HepG2 (cell line): ENCODE results near the gene TECPR1. TPM values are rescaled to one million over a fixed set of nuclear protein-coding genes. Genes with fewer than 3 reads are reported as not detected.
A peak's percentile ranks its signal among the peaks of the same experiment; 100 is the strongest.

ENCODE experiments used
- AHR ChIP-seq: IDR thresholded peaks from 2 replicates; pipeline ENCODE4 v1.6.1; 2018; ENCODE audit warnings: missing genetic modification reagents, missing compliant biosample characterization
- FOXA1 ChIP-seq, 2 experiments: fragments of 450-650 bp in 1 of 2; sonication (generic) in 1 of 2; formaldehyde crosslinking in 1 of 2; IDR thresholded peaks; 2 replicates each; pipeline versions ENCODE4 v1.4.0 to v1.6.1; 2016 to 2020; ENCODE audit warnings: missing genetic modification reagents in 1 of 2
- IRX3 ChIP-seq: sonication (generic); formaldehyde crosslinking; IDR thresholded peaks from 2 replicates; pipeline ENCODE4 v1.8.1; 2023; ENCODE audit warnings: mild to moderate bottlenecking, low read depth, missing genetic modification reagents, borderline replicate concordance
- ISL2 ChIP-seq: sonication (generic); formaldehyde crosslinking; IDR thresholded peaks from 2 replicates; pipeline ENCODE4 v1.5.0; 2020; ENCODE audit warnings: missing genetic modification reagents
- MAFG ChIP-seq: sonication (generic); formaldehyde crosslinking; IDR thresholded peaks from 2 replicates; pipeline ENCODE4 v1.5.1; 2020; ENCODE audit warnings: mild to moderate bottlenecking, missing genetic modification reagents
- MIER2 ChIP-seq: IDR thresholded peaks from 2 replicates; pipeline ENCODE4 v1.6.1; 2016; ENCODE audit warnings: missing biosample characterization, missing genetic modification reagents
- PITX1 ChIP-seq: sonication (generic); formaldehyde crosslinking; IDR thresholded peaks from 2 replicates; pipeline ENCODE4 v1.5.1; 2020; ENCODE audit warnings: mild to moderate bottlenecking, missing genetic modification reagents
- SETDB1 ChIP-seq: sonication (generic); formaldehyde crosslinking; IDR thresholded peaks from 2 replicates; pipeline ENCODE4 v1.5.1; 2020; ENCODE audit warnings: missing genetic modification reagents, mild to moderate bottlenecking, borderline replicate concordance
- SRY ChIP-seq: sonication (generic); formaldehyde crosslinking; IDR thresholded peaks from 2 replicates; pipeline ENCODE4 v1.8.0; 2022; ENCODE audit warnings: mild to moderate bottlenecking, missing genetic modification reagents
- TAF1 ChIP-seq: sonication (generic); formaldehyde crosslinking; IDR thresholded peaks from 2 replicates; pipeline ENCODE4 v1.4.0; 2020; ENCODE audit warnings: missing genetic modification reagents
- TBX2 ChIP-seq: sonication (generic); formaldehyde crosslinking; IDR thresholded peaks from 2 replicates; pipeline ENCODE4 v1.5.0; 2020; ENCODE audit warnings: missing genetic modification reagents, mild to moderate bottlenecking, borderline replicate concordance
- TCF7L2 ChIP-seq: IDR thresholded peaks from 2 replicates; pipeline ENCODE4 v1.6.1; 2011; ENCODE audit warnings: mild to moderate bottlenecking, low read depth, low read length, moderate library complexity
- XBP1 ChIP-seq: sonication (generic); formaldehyde crosslinking; IDR thresholded peaks from 2 replicates; pipeline ENCODE4 v1.5.0; 2020; ENCODE audit warnings: missing genetic modification reagents
- ZFP82 ChIP-seq: sonication (generic); formaldehyde crosslinking; IDR thresholded peaks from 2 replicates; pipeline ENCODE4 v1.5.1; 2020; ENCODE audit warnings: mild to moderate bottlenecking, missing genetic modification reagents, borderline replicate concordance
- ZIK1 ChIP-seq: sonication (generic); formaldehyde crosslinking; IDR thresholded peaks from 2 replicates; pipeline ENCODE4 v1.5.0; 2020; ENCODE audit warnings: mild to moderate bottlenecking, low read depth, missing genetic modification reagents, borderline replicate concordance
- ZNF335 ChIP-seq: sonication (generic); formaldehyde crosslinking; IDR thresholded peaks from 2 replicates; pipeline ENCODE4 v1.4.0; 2020; ENCODE audit warnings: missing genetic modification reagents
- ZNF496 ChIP-seq: sonication (generic); formaldehyde crosslinking; IDR thresholded peaks from 2 replicates; pipeline ENCODE4 v1.8.1; 2023; ENCODE audit warnings: mild to moderate bottlenecking, moderate library complexity, missing genetic modification reagents; ENCODE audit not compliant: insufficient replicate concordance
- ZNF557 ChIP-seq: sonication (generic); formaldehyde crosslinking; IDR thresholded peaks from 2 replicates; pipeline ENCODE4 v1.4.0; 2020; ENCODE audit warnings: missing genetic modification reagents
- ZNF672 ChIP-seq: sonication (generic); formaldehyde crosslinking; IDR thresholded peaks from 2 replicates; pipeline ENCODE4 v1.8.1; 2022; ENCODE audit warnings: missing genetic modification reagents
- polyA plus RNA-seq, 8 experiments: library from polyadenylated mRNA; depleted of rRNA in 3 of 8; stranded (reverse) in 7 of 8; unstranded in 1 of 8; fragments of >200 nt; fragmentation: Illumina TruSeq in 4 of 8; extraction: Trizol in 4 of 8; gene quantifications; 2 replicates each; pipeline versions ENCODE4 v1.2.1 to v1.2.3, GENCODE V29; 2011 to 2016; ENCODE audit warnings: low read depth in 4 of 8, missing spikeins in 1 of 8, mixed read lengths in 1 of 8; ENCODE audit not compliant: insufficient read depth in 1 of 8
- total RNA-seq, 5 experiments: library from RNA; depleted of rRNA; stranded (reverse); fragments of >200 nt; fragmentation: Illumina TruSeq; extraction: Trizol; gene quantifications; 2 replicates each; pipeline ENCODE4 v1.2.3, GENCODE V29; 2016; ENCODE audit warnings: low read depth in 1 of 5
- TF ChIP-seq, protein P1 (sequence below): sonication (generic); formaldehyde crosslinking; IDR thresholded peaks from 2 replicates; pipeline ENCODE4 v1.4.0; 2020; ENCODE audit warnings: missing genetic modification reagents, mild to moderate bottlenecking, borderline replicate concordance
- TF ChIP-seq, protein P2 (sequence below): sonication (generic); formaldehyde crosslinking; IDR thresholded peaks from 2 replicates; pipeline ENCODE4 v1.5.0; 2020; ENCODE audit warnings: mild to moderate bottlenecking, missing genetic modification reagents, borderline replicate concordance
- TF ChIP-seq, protein P3 (sequence below): IDR thresholded peaks from 2 replicates; pipeline ENCODE4 v1.6.1; 2016; ENCODE audit warnings: control low read depth

TECPR1 gene
- total and polyA plus RNA-seq, 2 of the 13 experiments (the other 11 are each of a cell fraction or from before 2014, with no cell fraction given), result 2.3 to 6.3 TPM

DNA sequence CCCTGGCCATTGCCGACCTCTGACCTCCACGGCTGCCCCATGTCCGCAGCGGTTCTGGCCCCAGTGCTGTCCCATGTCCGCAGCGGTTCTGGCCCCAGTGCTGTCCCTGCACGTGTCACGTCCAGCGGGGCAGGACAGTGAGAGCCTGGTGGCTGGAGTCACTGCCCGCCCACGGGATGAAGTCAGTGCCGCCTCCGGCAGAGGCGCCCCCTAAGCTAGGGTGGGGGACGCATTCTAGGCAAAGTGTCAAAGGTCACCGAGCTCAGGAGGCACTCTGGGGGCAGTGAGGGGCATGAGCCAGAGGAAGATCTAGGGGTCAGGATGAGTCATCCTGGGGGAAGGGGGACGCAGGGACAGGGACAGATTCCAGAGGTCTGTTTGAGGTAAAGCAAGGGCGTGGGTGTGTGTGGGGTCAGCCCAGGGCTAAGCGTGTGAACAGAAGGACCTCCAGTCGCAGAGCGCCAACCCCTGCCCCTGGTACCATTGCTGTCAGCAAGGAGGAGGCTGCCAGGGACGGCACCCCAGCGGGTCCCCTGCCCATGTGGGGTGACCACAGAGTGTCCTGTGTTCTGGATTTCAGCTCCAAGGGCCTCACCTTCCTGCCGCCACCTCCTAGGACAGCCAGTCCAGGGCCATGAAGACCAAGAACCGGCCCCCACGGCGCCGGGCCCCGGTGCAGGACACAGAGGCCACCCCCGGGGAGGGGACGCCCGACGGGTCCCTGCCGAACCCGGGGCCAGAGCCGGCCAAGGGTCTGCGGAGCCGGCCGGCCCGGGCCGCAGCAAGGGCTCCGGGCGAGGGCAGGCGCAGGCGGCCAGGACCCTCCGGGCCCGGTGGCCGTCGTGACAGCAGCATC, 40.1 kb downstream of the TECPR1 start (continued):
- TF ChIP-seq TBX2 (CRISPR knock-in tag) (peak; percentile 39; the same call in 1 of the 2 replicates), MAFG (no peak), ZNF335 (CRISPR knock-in tag) (no peak), ZFP82 (CRISPR knock-in tag) (peak; percentile 78; the same call in 1 of the 2 replicates), SETDB1 (CRISPR knock-in tag) (no peak), XBP1 (CRISPR knock-in tag) (no peak), TAF1 (no peak; the same call in 1 of the 2 replicates), SRY (CRISPR knock-in tag) (peak; percentile 81), MIER2 (no peak), PITX1 (CRISPR knock-in tag) (peak; percentile 85; the same call in 1 of the 2 replicates), ZNF496 (CRISPR knock-in tag) (no peak), ZNF557 (CRISPR knock-in tag) (no peak), ZNF672 (no peak), IRX3 (no peak), FOXA1 (IDR thresholded peaks at IDR 0.05) (no peak), FOXA1 (CRISPR knock-in tag; IDR thresholded peaks at IDR 0.05) (no peak), TCF7L2 (no peak), ZIK1 (CRISPR knock-in tag) (no peak), AHR (no peak), ISL2 (CRISPR knock-in tag) (0 out of 2 replicates have a peak, but pooled peaks have one; percentile 8)
- TF ChIP-seq, protein P1, sequence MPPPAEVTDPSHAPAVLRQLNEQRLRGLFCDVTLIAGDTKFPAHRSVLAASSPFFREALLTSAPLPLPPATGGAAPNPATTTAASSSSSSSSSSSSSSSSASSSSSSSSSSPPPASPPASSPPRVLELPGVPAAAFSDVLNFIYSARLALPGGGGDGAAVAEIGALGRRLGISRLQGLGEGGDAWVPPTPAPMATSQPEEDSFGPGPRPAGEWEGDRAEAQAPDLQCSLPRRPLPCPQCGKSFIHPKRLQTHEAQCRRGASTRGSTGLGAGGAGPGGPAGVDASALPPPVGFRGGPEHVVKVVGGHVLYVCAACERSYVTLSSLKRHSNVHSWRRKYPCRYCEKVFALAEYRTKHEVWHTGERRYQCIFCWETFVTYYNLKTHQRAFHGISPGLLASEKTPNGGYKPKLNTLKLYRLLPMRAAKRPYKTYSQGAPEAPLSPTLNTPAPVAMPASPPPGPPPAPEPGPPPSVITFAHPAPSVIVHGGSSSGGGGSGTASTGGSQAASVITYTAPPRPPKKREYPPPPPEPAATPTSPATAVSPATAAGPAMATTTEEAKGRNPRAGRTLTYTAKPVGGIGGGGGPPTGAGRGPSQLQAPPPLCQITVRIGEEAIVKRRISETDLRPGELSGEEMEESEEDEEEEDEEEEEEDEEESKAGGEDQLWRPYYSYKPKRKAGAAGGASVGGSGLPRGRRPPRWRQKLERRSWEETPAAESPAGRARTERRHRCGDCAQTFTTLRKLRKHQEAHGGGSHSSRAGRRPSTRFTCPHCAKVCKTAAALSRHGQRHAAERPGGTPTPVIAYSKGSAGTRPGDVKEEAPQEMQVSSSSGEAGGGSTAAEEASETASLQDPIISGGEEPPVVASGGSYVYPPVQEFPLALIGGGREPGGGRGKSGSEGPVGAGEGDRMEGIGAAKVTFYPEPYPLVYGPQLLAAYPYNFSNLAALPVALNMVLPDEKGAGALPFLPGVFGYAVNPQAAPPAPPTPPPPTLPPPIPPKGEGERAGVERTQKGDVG (CRISPR knock-in tag), result no peak; the same call in 1 of the 2 replicates
- TF ChIP-seq, protein P2, sequence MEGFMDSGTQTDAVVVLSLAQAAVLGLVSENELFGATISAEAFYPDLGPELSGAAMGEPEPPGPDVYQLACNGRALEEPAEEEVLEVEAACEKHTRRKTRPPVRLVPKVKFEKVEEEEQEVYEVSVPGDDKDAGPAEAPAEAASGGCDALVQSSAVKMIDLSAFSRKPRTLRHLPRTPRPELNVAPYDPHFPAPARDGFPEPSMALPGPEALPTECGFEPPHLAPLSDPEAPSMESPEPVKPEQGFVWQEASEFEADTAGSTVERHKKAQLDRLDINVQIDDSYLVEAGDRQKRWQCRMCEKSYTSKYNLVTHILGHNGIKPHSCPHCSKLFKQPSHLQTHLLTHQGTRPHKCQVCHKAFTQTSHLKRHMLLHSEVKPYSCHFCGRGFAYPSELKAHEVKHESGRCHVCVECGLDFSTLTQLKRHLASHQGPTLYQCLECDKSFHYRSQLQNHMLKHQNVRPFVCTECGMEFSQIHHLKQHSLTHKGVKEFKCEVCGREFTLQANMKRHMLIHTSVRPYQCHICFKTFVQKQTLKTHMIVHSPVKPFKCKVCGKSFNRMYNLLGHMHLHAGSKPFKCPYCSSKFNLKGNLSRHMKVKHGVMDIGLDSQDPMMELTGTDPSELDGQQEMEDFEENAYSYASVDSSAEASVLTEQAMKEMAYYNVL (CRISPR knock-in tag), result no peak
- TF ChIP-seq, protein P3, sequence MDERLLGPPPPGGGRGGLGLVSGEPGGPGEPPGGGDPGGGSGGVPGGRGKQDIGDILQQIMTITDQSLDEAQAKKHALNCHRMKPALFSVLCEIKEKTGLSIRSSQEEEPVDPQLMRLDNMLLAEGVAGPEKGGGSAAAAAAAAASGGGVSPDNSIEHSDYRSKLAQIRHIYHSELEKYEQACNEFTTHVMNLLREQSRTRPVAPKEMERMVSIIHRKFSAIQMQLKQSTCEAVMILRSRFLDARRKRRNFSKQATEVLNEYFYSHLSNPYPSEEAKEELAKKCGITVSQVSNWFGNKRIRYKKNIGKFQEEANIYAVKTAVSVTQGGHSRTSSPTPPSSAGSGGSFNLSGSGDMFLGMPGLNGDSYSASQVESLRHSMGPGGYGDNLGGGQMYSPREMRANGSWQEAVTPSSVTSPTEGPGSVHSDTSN (CRISPR knock-in tag), result no peak
